ENCODE results near the gene SBF2.

DNA sequence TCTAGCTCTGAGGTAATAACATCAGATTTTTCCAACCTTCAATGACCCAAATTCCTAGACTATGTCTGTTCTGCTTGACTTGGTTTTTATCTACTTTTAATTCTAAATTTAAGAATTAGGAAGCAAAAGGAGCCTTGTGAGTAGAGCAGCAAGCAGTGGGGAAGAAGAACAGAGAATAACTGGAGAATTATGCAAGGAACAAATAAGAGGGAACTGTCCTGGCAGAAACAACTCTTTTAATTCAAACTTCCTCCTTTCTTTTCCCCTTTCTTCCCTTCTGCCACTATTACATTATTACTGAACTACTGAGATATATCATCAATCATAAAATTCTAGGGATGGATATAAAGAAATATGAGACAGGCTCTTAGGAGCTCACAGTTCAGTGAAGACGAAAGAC, 276.1 kb downstream of the SBF2 start:
- TF ChIP-seq EZH2 (optimal IDR thresholded peaks at IDR 0.05; ENCODE audit: low read depth, low read length) = no peak
- TF ChIP-seq, protein P1, sequence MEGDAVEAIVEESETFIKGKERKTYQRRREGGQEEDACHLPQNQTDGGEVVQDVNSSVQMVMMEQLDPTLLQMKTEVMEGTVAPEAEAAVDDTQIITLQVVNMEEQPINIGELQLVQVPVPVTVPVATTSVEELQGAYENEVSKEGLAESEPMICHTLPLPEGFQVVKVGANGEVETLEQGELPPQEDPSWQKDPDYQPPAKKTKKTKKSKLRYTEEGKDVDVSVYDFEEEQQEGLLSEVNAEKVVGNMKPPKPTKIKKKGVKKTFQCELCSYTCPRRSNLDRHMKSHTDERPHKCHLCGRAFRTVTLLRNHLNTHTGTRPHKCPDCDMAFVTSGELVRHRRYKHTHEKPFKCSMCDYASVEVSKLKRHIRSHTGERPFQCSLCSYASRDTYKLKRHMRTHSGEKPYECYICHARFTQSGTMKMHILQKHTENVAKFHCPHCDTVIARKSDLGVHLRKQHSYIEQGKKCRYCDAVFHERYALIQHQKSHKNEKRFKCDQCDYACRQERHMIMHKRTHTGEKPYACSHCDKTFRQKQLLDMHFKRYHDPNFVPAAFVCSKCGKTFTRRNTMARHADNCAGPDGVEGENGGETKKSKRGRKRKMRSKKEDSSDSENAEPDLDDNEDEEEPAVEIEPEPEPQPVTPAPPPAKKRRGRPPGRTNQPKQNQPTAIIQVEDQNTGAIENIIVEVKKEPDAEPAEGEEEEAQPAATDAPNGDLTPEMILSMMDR (IDR thresholded peaks at IDR 0.05; ENCODE audit: low read length) = no peak
